Keratinocyte (primary cell): ENCODE measurements around the gene PCBP1. TPM values are rescaled to one million over a fixed set of nuclear protein-coding genes. Genes with fewer than 3 reads are reported as not detected.

Source experiments
- DNase-seq: peaks from one replicate; pipeline ENCODE4 v3.0.0-alpha.2; 2011; ENCODE audit warnings: low read depth, missing footprints, low spot score
- FAIRE-seq: peaks from 2 replicates; lab custom pipeline; 2011; peaks lifted over from hg19 to GRCh38; lab: Jason Lieb, UNC
- H2AFZ ChIP-seq: 2 replicates; pipeline ENCODE4 v1.6.0; 2012; ENCODE audit warnings: low read length, control low read depth, inconsistent platforms; ENCODE audit not compliant: control insufficient read depth
- H3K27ac ChIP-seq: 2 replicates; pipeline ENCODE4 v1.5.1; 2011; ENCODE audit warnings: low read length; ENCODE audit not compliant: control insufficient read depth, insufficient read depth
- H3K27me3 ChIP-seq: 3 replicates; pipeline ENCODE4 v1.6.0; 2011; ENCODE audit warnings: low read length; ENCODE audit not compliant: control insufficient read depth, insufficient read depth; ENCODE audit errors: extremely low read depth
- H3K36me3 ChIP-seq, 2 experiments: 2 replicates in 1 of 2; 3 replicates in 1 of 2; pipeline ENCODE4 v1.5.1; 2011; ENCODE audit warnings: low read length in 2 of 2, mild to moderate bottlenecking in 1 of 2; ENCODE audit not compliant: control insufficient read depth in 2 of 2, insufficient read depth in 2 of 2; ENCODE audit errors: extremely low read depth in 1 of 2
- H3K4me1 ChIP-seq: 3 replicates; pipeline ENCODE4 v1.5.1; 2011; ENCODE audit warnings: low read length; ENCODE audit not compliant: control insufficient read depth, insufficient read depth; ENCODE audit errors: extremely low read depth
- H3K4me2 ChIP-seq: 3 replicates; pipeline ENCODE4 v1.6.0; 2011; ENCODE audit warnings: low read depth, low read length; ENCODE audit not compliant: control insufficient read depth, insufficient read depth; ENCODE audit errors: extremely low read depth
- H3K4me3 ChIP-seq, 3 experiments: fragments of 200-600 bp in 1 of 3; sonication (generic) in 1 of 3; 2 replicates in 2 of 3; 3 replicates in 1 of 3; pipeline ENCODE4 v1.5.1; 2011 to 2016; ENCODE audit warnings: low read length in 3 of 3, mild to moderate bottlenecking in 3 of 3, control low read depth in 2 of 3, inconsistent platforms in 1 of 3, low read depth in 1 of 3, mixed read lengths in 1 of 3, mixed run types in 1 of 3, moderate library complexity in 1 of 3; ENCODE audit not compliant: control insufficient read depth in 2 of 3, insufficient read depth in 2 of 3; ENCODE audit errors: extremely low read depth in 1 of 3
- H3K79me2 ChIP-seq: 2 replicates; pipeline ENCODE4 v1.6.0; 2012; ENCODE audit warnings: low read length; ENCODE audit not compliant: control insufficient read depth, insufficient read depth
- H3K9ac ChIP-seq: 3 replicates; pipeline ENCODE4 v1.6.0; 2011; ENCODE audit warnings: low read length; ENCODE audit not compliant: control insufficient read depth, insufficient read depth; ENCODE audit errors: extremely low read depth
- H3K9me1 ChIP-seq: 3 replicates; pipeline ENCODE4 v1.6.0; 2011; ENCODE audit warnings: low read length; ENCODE audit not compliant: control insufficient read depth, insufficient read depth; ENCODE audit errors: extremely low read depth
- H3K9me3 ChIP-seq: 2 replicates; pipeline ENCODE4 v1.5.1; 2012; ENCODE audit warnings: low read depth, low read length; ENCODE audit not compliant: control insufficient read depth
- H4K20me1 ChIP-seq: 3 replicates; pipeline ENCODE4 v1.6.0; 2011; ENCODE audit warnings: low read length; ENCODE audit not compliant: control insufficient read depth, insufficient read depth; ENCODE audit errors: extremely low read depth
- EZH2 ChIP-seq: IDR thresholded peaks from one replicate; pipeline ENCODE4 v1.6.1; 2012; ENCODE audit warnings: inconsistent platforms, mild to moderate bottlenecking, low read length, moderate library complexity
- dilution Hi-C: fragments of 300-500 bp; cut with MboI; formaldehyde crosslinking; loops from one replicate; pipeline ENCODE4 v1.7.0; 2020; ENCODE audit warnings: low sequenced_read_pairs; ENCODE audit not compliant: extremely low pct_ligation_motif_present
- polyA plus RNA-seq, 5 experiments: library from polyadenylated mRNA; depleted of rRNA in 3 of 5; stranded (reverse) in 3 of 5; stranded (forward) in 1 of 5; unstranded in 1 of 5; fragments of >200 nt; gene quantifications; 1 replicate in 1 of 5; 2 replicates in 3 of 5; 3 replicates in 1 of 5; pipeline versions ENCODE4 v1.2.1 to v1.2.3, GENCODE V29; 2011 to 2012; ENCODE audit warnings: missing spikeins in 2 of 5, low read depth in 1 of 5, low replicate concordance in 1 of 5
- TF ChIP-seq, protein P1 (sequence below), 3 experiments: IDR thresholded peaks in 1 of 3; conservative IDR thresholded peaks in 1 of 3; optimal IDR thresholded peaks in 1 of 3; 2 replicates in 2 of 3; 3 replicates in 1 of 3; pipeline versions ENCODE3 to v1.5.1; 2011; ENCODE audit warnings: low read length in 3 of 3, mild to moderate bottlenecking in 3 of 3, moderate library complexity in 2 of 3, control low read depth in 1 of 3, inconsistent platforms in 1 of 3; ENCODE audit not compliant: insufficient read depth in 2 of 3; ENCODE audit errors: extremely low read depth in 1 of 3

PCBP1 gene
- polyA plus RNA-seq, 1 donor (not counting 4 experiments of a cell fraction or from before 2014, with no cell fraction given): 86.8 TPM

DNA sequence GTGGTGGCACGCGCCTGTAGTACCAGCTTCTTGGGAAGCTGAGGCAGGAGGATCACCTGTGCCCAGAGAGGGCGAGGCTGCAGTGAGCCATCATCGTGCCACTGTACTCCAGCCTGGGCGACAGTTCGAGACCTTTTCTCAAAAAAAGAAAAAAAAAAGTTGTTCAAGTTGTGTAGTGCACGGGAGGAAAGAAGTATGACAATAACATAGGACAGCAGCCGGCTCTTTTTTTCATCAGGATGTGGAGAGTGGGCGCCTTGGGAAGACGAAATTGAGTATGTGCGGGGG, 36.5 kb downstream of the PCBP1 start:
- Histone ChIP-seq H2AFZ (peak overlapping the region; percentile 95), H3K9me3 (no peaks in the 10 kb centered on the region), H3K9ac (peak overlapping the region; percentile 94), H3K27me3 (no peaks in the 10 kb centered on the region), H3K4me2 (peak overlapping the region; percentile 99), H3K4me1 (peaks cover 17% of the 10 kb centered on the region), H4K20me1 (no peaks in the 10 kb centered on the region), H3K27ac (no peak overlapping the region), H3K36me3 (no peaks in the 10 kb centered on the region), H3K4me3 (peak overlapping the region in 2 of 3 experiments; percentile 63 to 87), H3K9me1 (no peaks in the 10 kb centered on the region), H3K79me2 (no peaks in the 10 kb centered on the region)
- FAIRE-seq (no peak), DNase-seq (no peak)
- TF ChIP-seq, protein P1, sequence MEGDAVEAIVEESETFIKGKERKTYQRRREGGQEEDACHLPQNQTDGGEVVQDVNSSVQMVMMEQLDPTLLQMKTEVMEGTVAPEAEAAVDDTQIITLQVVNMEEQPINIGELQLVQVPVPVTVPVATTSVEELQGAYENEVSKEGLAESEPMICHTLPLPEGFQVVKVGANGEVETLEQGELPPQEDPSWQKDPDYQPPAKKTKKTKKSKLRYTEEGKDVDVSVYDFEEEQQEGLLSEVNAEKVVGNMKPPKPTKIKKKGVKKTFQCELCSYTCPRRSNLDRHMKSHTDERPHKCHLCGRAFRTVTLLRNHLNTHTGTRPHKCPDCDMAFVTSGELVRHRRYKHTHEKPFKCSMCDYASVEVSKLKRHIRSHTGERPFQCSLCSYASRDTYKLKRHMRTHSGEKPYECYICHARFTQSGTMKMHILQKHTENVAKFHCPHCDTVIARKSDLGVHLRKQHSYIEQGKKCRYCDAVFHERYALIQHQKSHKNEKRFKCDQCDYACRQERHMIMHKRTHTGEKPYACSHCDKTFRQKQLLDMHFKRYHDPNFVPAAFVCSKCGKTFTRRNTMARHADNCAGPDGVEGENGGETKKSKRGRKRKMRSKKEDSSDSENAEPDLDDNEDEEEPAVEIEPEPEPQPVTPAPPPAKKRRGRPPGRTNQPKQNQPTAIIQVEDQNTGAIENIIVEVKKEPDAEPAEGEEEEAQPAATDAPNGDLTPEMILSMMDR (optimal IDR thresholded peaks at IDR 0.05 in 1 of 3, IDR thresholded peaks at IDR 0.05 in 1 of 3, conservative IDR thresholded peaks at IDR 0.05 in 1 of 3; ENCODE audit: extremely low read depth in 1 of 3, insufficient read depth in 2 of 3, low read length in 3 of 3): no peak
- TF ChIP-seq EZH2: no peak
- dilution Hi-C loops: no loop called here

DNA sequence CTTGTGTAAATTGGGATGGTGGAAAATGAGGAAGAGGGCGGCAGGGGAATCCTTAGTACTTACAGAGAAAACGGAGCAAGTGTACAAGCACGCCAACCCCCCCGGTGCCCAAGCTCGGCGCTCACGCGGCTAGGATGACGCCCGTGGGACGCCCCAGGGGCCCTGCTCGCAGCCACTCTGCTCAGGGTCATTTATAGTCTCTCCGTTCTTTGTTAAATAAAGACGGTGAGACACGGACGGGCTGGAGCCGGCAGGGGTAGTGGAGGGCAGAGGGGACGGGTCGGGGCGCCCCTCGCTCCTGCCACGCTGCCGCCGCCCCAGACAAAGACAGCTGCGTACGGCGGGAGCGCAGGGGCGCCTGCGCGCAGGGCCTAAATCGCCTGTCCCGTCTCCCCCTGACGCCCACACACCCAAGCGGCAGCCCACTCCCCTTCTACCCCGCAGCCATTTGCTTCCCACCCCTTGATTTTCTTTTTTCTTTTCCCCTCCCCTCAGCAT, 37.8 kb downstream of the PCBP1 start:
- dilution Hi-C loops: no loop called here
- Histone ChIP-seq H3K27ac (peak overlapping the region; percentile 94), H3K9me3 (no peaks in the 10 kb centered on the region), H3K27me3 (no peaks in the 10 kb centered on the region), H3K4me3 (peak overlapping the region; percentile 32 to 87 (median 43)), H3K79me2 (no peaks in the 10 kb centered on the region), H3K36me3 (no peaks in the 10 kb centered on the region), H3K9me1 (no peaks in the 10 kb centered on the region), H4K20me1 (no peaks in the 10 kb centered on the region), H3K4me1 (peaks cover 17% of the 10 kb centered on the region), H3K9ac (peak overlapping the region; percentile 94), H3K4me2 (peak overlapping the region; percentile 99), H2AFZ (peak overlapping the region; percentile 75)
- FAIRE-seq (no peak), DNase-seq (no peak)
- TF ChIP-seq EZH2: no peak
- TF ChIP-seq, protein P1 (optimal IDR thresholded peaks at IDR 0.05 in 1 of 3, IDR thresholded peaks at IDR 0.05 in 1 of 3, conservative IDR thresholded peaks at IDR 0.05 in 1 of 3; ENCODE audit: extremely low read depth in 1 of 3, insufficient read depth in 2 of 3, low read length in 3 of 3): no peak
